ENCODE measurements around the gene CHRFAM7A. TPM values are rescaled to one million over a fixed set of nuclear protein-coding genes. Genes with fewer than 3 reads are reported as not detected.
"Not testable (repeated sequence)": the region's sequence is repeated elsewhere in the genome, so short reads cannot be mapped to it uniquely, and the experiment has no call there.

Gene CHRFAM7A
- total RNA-seq, 1 experiment from 2014 or later, result 7.4 TPM

DNA sequence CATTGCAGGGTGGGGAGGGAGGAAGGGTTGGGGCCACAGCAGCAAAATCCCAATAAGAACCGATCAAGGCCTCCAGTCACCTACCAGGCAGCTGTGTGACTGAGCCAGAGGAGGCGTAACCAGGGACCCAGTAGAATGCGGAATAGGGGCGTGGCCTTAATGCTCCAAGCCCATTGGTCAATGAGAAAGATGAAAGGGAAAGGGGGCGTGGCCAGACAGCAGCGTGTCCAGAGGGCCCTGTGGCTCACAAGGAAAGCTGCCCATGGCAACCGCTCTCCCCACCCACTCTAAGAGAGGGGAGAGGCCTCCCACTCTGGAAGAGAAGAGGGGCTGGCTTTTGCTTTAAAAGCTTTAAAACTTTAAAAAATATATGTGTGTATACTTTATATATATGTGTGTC, 20.8 kb upstream of the CHRFAM7A start, which contains the start of gene GOLGA8R:
GOLGA8R (minus strand) TSS at position 101 of the 400 bp plus-strand sequence; CDS start at position 3, 98 bp downstream.
- H3K4me3 ChIP-seq (replicated peaks in 1 of 2; ENCODE audit: low read depth in 1 of 2, low read length in 2 of 2); H3K36me3 ChIP-seq (ENCODE audit: control insufficient read depth in 1 of 2, insufficient read depth in 2 of 2, low read length in 2 of 2); H3K27ac ChIP-seq (ENCODE audit: low read depth, low read length); BruUV-seq (replicated peaks); H2AFZ ChIP-seq (ENCODE audit: low read depth, low read length, poor library complexity, severe bottlenecking); H3K4me1 ChIP-seq (ENCODE audit: control insufficient read depth in 1 of 2, insufficient read depth in 2 of 2, low read length in 2 of 2); H3K9me2 ChIP-seq (ENCODE audit: insufficient read depth); H3K4me2 ChIP-seq (ENCODE audit: low read length); H3K27me3 ChIP-seq (ENCODE audit: insufficient read depth, low read length); H3K9ac ChIP-seq (ENCODE audit: low read length); POLR2A ChIA-PET; H3K79me2 ChIP-seq (ENCODE audit: insufficient read depth, low read length); H4K20me1 ChIP-seq (ENCODE audit: insufficient read depth); intact Hi-C loops (cut with micrococcal nuclease); RAD21 ChIA-PET (ENCODE audit: low non-redundant PET in 1 of 2, low total read pairs in 2 of 2, uncharacterized antibody in 2 of 2, unreplicated experiment in 2 of 2); H3K9me3 ChIP-seq (ENCODE audit: control insufficient read depth in 1 of 2, insufficient read depth in 1 of 2, low read depth in 1 of 2, low read length in 2 of 2); ATAC-seq; DNase-seq (ENCODE audit: low read depth, low spot score); CTCF ChIA-PET: not testable (repeated sequence)

DNA sequence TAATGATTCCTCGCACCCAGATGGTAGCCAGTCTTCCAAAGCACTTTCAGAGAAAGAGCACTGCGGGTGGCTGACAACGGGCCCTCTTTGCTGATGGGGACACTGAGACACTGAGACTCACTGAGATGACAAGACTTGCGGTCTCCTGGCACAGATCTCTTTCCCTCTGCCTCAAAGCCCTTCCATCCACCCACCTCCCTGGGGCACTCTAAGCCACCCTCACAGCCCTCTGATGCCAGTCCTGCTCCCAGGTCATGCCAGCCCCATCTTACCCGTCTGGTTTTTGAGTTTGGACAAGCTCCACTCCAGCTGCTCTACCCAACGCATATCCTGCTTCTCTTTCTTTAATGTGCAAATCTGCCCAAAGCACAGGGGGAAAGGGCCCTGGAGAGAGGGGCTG, 14.3 kb upstream of the CHRFAM7A start:
- H3K27me3 ChIP-seq (ENCODE audit: insufficient read depth, low read length); H3K36me3 ChIP-seq (ENCODE audit: control insufficient read depth in 1 of 2, insufficient read depth in 2 of 2, low read length in 2 of 2); H3K9me3 ChIP-seq (ENCODE audit: control insufficient read depth in 1 of 2, insufficient read depth in 1 of 2, low read depth in 1 of 2, low read length in 2 of 2); H3K9me2 ChIP-seq (ENCODE audit: insufficient read depth); RAD21 ChIA-PET (ENCODE audit: low non-redundant PET in 1 of 2, low total read pairs in 2 of 2, uncharacterized antibody in 2 of 2, unreplicated experiment in 2 of 2); ATAC-seq; H3K4me1 ChIP-seq (ENCODE audit: control insufficient read depth in 1 of 2, insufficient read depth in 2 of 2, low read length in 2 of 2); H3K79me2 ChIP-seq (ENCODE audit: insufficient read depth, low read length); intact Hi-C loops (cut with micrococcal nuclease); CTCF ChIA-PET; POLR2A ChIA-PET; H4K20me1 ChIP-seq (ENCODE audit: insufficient read depth); H2AFZ ChIP-seq (ENCODE audit: low read depth, low read length, poor library complexity, severe bottlenecking); BruUV-seq (replicated peaks); H3K4me2 ChIP-seq (ENCODE audit: low read length); DNase-seq (ENCODE audit: low read depth, low spot score); H3K27ac ChIP-seq (ENCODE audit: low read depth, low read length); H3K4me3 ChIP-seq (replicated peaks in 1 of 2; ENCODE audit: low read depth in 1 of 2, low read length in 2 of 2); H3K9ac ChIP-seq (ENCODE audit: low read length): not testable (repeated sequence)

DNA sequence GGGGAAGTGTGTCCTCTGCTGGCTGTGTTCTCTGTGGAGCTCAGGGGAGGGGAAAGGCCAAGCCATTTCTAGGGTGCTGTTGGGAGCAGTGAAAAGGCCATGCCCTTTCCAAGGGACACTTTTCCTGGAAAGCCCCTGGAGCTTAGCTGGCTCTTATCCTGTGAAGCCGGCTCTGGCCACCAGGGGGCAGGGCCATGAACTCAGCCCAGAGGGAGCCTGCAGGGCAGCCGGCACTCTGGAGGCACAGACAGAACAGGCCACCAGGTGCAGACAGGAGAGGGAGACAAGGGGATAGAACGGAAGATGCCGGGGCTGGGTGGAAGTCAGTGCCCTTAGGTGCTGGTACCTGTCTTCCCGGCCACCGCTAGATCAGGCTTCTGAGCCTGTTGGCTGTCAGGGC, 5.6 kb upstream of the CHRFAM7A start:
- BruUV-seq (replicated peaks); H3K27ac ChIP-seq (ENCODE audit: low read depth, low read length); H3K4me2 ChIP-seq (ENCODE audit: low read length); CTCF ChIA-PET; RAD21 ChIA-PET (ENCODE audit: low non-redundant PET in 1 of 2, low total read pairs in 2 of 2, uncharacterized antibody in 2 of 2, unreplicated experiment in 2 of 2); H3K9ac ChIP-seq (ENCODE audit: low read length); H3K4me3 ChIP-seq (replicated peaks in 1 of 2; ENCODE audit: low read depth in 1 of 2, low read length in 2 of 2); H4K20me1 ChIP-seq (ENCODE audit: insufficient read depth); POLR2A ChIA-PET; H3K9me2 ChIP-seq (ENCODE audit: insufficient read depth); intact Hi-C loops (cut with micrococcal nuclease); H3K4me1 ChIP-seq (ENCODE audit: control insufficient read depth in 1 of 2, insufficient read depth in 2 of 2, low read length in 2 of 2); DNase-seq (ENCODE audit: low read depth, low spot score); H3K27me3 ChIP-seq (ENCODE audit: insufficient read depth, low read length); H3K36me3 ChIP-seq (ENCODE audit: control insufficient read depth in 1 of 2, insufficient read depth in 2 of 2, low read length in 2 of 2); H2AFZ ChIP-seq (ENCODE audit: low read depth, low read length, poor library complexity, severe bottlenecking); H3K9me3 ChIP-seq (ENCODE audit: control insufficient read depth in 1 of 2, insufficient read depth in 1 of 2, low read depth in 1 of 2, low read length in 2 of 2); H3K79me2 ChIP-seq (ENCODE audit: insufficient read depth, low read length): not testable (repeated sequence)
- peak; percentile 90 for ATAC-seq

DNA sequence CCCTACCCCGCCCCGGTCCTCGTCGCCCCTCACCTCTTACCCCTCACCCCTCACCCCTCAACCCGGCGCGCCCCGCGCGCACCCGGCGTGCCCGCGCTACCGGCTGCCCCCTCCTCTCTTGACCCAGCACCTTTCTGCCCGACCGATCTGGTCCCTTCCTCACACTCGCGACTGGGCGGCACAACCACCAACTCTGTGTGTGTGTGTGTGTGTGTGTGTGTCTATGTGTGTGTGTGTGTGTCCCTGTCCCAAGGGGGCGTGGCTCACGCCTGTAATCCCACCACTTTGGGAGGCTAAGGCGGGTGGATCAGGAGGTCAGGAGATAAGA, 288 bp upstream of the CHRFAM7A start:
- H3K9ac ChIP-seq (ENCODE audit: low read length); H3K4me2 ChIP-seq (ENCODE audit: low read length); H3K79me2 ChIP-seq (ENCODE audit: insufficient read depth, low read length); H3K9me2 ChIP-seq (ENCODE audit: insufficient read depth); H3K9me3 ChIP-seq (ENCODE audit: control insufficient read depth in 1 of 2, insufficient read depth in 1 of 2, low read depth in 1 of 2, low read length in 2 of 2); H4K20me1 ChIP-seq (ENCODE audit: insufficient read depth); CTCF ChIA-PET; H2AFZ ChIP-seq (ENCODE audit: low read depth, low read length, poor library complexity, severe bottlenecking); intact Hi-C loops (cut with micrococcal nuclease); H3K27me3 ChIP-seq (ENCODE audit: insufficient read depth, low read length); RAD21 ChIA-PET (ENCODE audit: low non-redundant PET in 1 of 2, low total read pairs in 2 of 2, uncharacterized antibody in 2 of 2, unreplicated experiment in 2 of 2); POLR2A ChIA-PET; H3K4me3 ChIP-seq (replicated peaks in 1 of 2; ENCODE audit: low read depth in 1 of 2, low read length in 2 of 2); DNase-seq (ENCODE audit: low read depth, low spot score); H3K27ac ChIP-seq (ENCODE audit: low read depth, low read length); H3K4me1 ChIP-seq (ENCODE audit: control insufficient read depth in 1 of 2, insufficient read depth in 2 of 2, low read length in 2 of 2); H3K36me3 ChIP-seq (ENCODE audit: control insufficient read depth in 1 of 2, insufficient read depth in 2 of 2, low read length in 2 of 2); BruUV-seq (replicated peaks): not testable (repeated sequence)
- ATAC-seq, result peak; percentile 72

DNA sequence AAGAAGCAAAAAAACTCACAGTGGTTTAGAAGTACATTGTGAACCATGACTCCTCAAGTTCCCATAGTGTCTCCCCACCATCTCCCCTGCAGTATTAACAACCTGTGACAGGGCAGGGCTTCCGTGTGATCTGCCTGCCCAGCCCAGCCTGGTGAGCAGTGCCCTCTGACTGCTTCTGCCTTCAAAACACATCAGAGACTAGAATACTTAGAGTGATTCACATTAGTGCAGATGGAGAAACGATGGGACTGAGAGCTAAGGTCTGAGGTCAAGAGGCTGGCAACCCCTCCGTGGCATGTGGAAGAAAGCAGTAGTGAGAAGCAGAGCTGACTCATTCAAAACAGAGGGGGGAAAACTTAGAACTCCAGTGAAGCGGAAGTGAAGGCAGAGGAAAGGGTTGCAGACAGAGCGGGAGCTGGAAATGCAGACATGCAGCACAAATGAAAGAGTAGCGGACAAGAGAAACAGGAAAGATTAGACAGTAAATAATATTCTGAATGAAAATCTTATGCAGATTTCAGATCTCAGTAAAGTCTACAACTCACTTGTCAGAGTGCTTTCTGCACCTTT, 6.9 kb downstream of the CHRFAM7A start:
- H3K4me3 ChIP-seq (replicated peaks in 1 of 2; ENCODE audit: low read depth in 1 of 2, low read length in 2 of 2); DNase-seq (ENCODE audit: low read depth, low spot score); ATAC-seq; H3K9ac ChIP-seq (ENCODE audit: low read length); H3K9me2 ChIP-seq (ENCODE audit: insufficient read depth); H4K20me1 ChIP-seq (ENCODE audit: insufficient read depth); H3K9me3 ChIP-seq (ENCODE audit: control insufficient read depth in 1 of 2, insufficient read depth in 1 of 2, low read depth in 1 of 2, low read length in 2 of 2); RAD21 ChIA-PET (ENCODE audit: low non-redundant PET in 1 of 2, low total read pairs in 2 of 2, uncharacterized antibody in 2 of 2, unreplicated experiment in 2 of 2); H3K4me1 ChIP-seq (ENCODE audit: control insufficient read depth in 1 of 2, insufficient read depth in 2 of 2, low read length in 2 of 2); POLR2A ChIA-PET; H3K4me2 ChIP-seq (ENCODE audit: low read length); H3K27ac ChIP-seq (ENCODE audit: low read depth, low read length); H3K36me3 ChIP-seq (ENCODE audit: control insufficient read depth in 1 of 2, insufficient read depth in 2 of 2, low read length in 2 of 2); H3K27me3 ChIP-seq (ENCODE audit: insufficient read depth, low read length); CTCF ChIA-PET; intact Hi-C loops (cut with micrococcal nuclease); H3K79me2 ChIP-seq (ENCODE audit: insufficient read depth, low read length); BruUV-seq (replicated peaks); H2AFZ ChIP-seq (ENCODE audit: low read depth, low read length, poor library complexity, severe bottlenecking): not testable (repeated sequence)

All from HCT116 (cell line).